Fibroblast of villous mesenchyme (primary cell): ENCODE data around the gene FAM151B. TPM values are rescaled to one million over a fixed set of nuclear protein-coding genes. Genes with fewer than 3 reads are reported as not detected.

Experiments used
- DNase-seq: peaks from one replicate; pipeline ENCODE4 v3.0.0-alpha.2; 2010; ENCODE audit warnings: low read depth
- H3K4me3 ChIP-seq: 2 replicates; pipeline ENCODE4 v1.5.1; 2011; ENCODE audit warnings: low read depth, mild to moderate bottlenecking, low read length
- total RNA-seq: library from RNA; depleted of rRNA; stranded (reverse); fragments of >200 nt; gene quantifications from 2 replicates; pipeline ENCODE4 v1.2.3, GENCODE V29; 2012
- TF ChIP-seq, protein P1 (sequence below): IDR thresholded peaks from 2 replicates; pipeline ENCODE4 v1.5.1; 2012; ENCODE audit warnings: low read depth, mild to moderate bottlenecking, low read length; ENCODE audit not compliant: insufficient read depth

FAM151B gene
- total RNA-seq, 1 donor: 8.6 TPM

DNA sequence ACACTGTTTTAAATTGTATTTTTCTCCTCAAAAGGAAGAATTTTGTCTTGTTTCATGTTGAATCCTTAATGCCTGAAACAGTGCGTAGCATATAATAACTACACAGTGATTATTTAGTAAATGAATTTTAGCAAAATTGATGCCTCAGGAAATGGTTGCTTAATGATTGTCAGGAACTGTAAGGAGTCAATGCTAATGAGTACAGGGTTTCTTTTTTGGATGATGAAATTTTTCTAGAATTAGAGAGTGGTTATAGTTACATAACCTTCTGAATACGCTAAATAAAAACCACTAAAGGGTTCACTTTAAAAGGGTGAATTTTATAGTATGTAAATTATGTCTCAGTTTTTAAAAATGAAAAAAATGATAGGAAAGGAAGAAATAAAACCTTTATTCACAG is 14.9 kb downstream of the FAM151B start:
- no peak for DNase-seq
- TF ChIP-seq, protein P1, sequence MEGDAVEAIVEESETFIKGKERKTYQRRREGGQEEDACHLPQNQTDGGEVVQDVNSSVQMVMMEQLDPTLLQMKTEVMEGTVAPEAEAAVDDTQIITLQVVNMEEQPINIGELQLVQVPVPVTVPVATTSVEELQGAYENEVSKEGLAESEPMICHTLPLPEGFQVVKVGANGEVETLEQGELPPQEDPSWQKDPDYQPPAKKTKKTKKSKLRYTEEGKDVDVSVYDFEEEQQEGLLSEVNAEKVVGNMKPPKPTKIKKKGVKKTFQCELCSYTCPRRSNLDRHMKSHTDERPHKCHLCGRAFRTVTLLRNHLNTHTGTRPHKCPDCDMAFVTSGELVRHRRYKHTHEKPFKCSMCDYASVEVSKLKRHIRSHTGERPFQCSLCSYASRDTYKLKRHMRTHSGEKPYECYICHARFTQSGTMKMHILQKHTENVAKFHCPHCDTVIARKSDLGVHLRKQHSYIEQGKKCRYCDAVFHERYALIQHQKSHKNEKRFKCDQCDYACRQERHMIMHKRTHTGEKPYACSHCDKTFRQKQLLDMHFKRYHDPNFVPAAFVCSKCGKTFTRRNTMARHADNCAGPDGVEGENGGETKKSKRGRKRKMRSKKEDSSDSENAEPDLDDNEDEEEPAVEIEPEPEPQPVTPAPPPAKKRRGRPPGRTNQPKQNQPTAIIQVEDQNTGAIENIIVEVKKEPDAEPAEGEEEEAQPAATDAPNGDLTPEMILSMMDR: no peak
- no peak overlapping the region for H3K4me3 ChIP-seq

DNA sequence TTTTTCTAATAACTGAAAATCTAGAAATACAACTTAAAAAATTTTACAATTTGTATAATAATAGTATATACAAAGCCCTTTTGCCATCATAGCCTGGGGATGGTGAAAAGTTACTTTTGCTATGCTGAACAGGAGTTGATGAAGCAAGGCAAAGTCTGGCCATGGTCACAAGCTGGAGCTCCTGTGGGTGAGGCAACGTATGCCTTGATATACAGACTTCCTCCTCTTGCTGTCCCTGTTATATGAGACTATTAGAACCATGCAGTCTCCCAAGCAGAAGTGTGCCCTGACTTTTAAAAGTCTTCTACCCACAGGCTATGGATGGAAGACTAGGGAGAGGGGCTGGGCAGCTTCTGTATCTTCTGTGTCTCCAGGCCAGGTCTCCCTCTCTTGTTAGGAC is 15.7 kb downstream of the FAM151B start:
- H3K4me3 ChIP-seq: no peak overlapping the region
- DNase-seq: no peak
- TF ChIP-seq, protein P1: no peak

DNA sequence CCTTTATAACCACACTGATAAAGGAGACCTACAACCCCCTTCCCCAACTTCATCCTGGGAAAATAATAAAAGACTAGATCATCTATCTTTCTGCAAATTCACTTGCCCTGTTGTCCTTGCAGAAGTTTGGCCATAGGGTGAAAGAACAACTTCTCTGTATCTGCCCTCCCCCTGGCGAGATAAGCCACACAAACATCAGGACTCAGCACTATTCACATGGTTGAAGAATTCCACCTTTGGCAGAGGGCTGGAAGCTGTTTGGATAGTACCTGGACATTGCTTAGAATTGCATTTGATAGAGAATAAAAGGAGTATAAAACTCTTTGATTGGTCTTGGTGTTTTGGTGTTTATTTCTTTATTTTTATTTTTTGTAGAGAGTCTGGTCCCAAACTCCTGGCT is 16.9 kb downstream of the FAM151B start:
- DNase-seq: no peak
- H3K4me3 ChIP-seq: no peak overlapping the region
- TF ChIP-seq, protein P1: no peak

DNA sequence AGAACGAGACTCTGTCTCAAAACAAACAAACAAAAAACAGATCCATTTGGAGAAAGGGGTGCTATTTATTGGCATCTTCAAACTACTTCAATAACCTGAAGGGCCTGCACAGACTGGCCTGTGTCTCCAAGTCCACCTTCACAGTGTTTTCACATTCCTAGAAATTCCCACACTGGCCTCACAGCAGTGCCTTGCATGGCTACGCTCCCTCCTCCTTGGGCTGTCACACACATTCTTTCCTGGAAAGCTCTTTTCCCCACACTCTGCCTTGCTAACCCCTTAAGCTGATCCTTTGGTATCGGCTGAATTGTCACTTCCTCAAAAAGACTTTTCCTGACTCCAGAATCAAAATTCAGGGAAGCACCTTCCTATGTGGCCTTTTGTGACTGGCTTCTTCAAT is 19.8 kb downstream of the FAM151B start:
- TF ChIP-seq, protein P1: no peak
- no peak overlapping the region for H3K4me3 ChIP-seq
- DNase-seq: no peak

DNA sequence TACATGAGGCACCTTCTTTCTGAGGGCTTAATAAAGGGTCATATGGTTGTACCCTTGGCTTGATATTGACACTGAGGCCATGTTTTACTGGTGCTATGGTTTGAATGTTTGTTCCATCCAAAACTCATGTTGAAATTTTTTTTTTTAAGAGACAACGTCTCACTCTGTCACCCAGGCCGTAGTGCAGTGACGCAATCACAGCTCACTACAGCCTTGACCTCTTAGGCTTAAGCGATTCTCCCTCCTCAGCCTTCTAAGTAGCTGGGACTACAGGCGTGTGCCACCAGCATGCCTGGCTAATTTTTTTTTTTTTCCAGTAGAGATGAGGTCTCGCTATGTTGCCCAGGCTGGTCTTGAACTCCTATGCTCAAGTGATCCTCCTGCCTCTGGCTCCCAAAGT is 20.9 kb downstream of the FAM151B start:
- no peak for DNase-seq
- TF ChIP-seq, protein P1: no peak
- no peak overlapping the region for H3K4me3 ChIP-seq

DNA sequence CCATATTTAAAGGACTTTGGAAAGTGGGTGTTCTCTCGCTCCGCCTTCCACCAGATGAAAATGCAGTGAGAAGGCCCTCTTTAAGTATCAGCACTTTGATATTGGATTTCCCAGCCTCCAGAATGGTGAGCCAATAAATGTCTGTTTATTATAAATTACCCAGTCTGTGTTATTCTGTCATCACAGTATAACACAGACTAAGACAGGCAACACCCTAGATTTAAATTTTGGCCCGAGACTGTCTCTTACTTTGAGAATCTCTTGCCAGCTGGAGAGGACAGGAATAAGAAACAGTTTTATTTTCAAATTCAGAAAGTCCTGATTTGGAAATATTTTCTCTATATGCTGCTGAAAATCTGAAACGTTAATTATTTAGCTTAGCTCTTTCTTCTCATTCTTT is 21.5 kb downstream of the FAM151B start:
- no peak overlapping the region for H3K4me3 ChIP-seq
- TF ChIP-seq, protein P1: no peak
- DNase-seq: no peak

DNA sequence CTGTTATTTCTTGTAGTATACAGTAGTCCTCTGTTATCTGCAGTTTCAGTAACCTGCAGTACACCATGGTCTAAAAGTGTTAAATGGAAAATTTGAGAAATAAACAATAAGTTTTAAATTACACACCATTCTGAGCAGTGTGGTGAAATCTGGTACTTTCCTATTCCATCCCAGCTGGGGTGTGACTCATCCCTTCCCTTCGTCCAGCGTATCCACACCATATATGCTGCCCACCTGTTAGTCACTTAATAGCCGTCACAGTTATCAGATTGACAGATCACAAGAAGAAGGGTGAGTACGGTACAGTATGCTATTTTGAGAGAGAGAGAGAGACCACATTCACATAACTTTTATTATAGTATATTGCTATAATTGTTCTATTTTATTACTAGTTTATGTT is 28.9 kb downstream of the FAM151B start:
- DNase-seq: peak; percentile 80
- TF ChIP-seq, protein P1: no peak
- H3K4me3 ChIP-seq: no peak overlapping the region
